HepG2 (cell line): ENCODE measurements around the gene L3MBTL4. TPM values are rescaled to one million over a fixed set of nuclear protein-coding genes. Genes with fewer than 3 reads are reported as not detected.
A peak's percentile ranks its signal among the peaks of the same experiment; 100 is the strongest.

ENCODE experiments used
- ATAC-seq: fragments of 200-7000 bp; cut with Tn5 transposase; 3 replicates; pipeline ENCODE4 v1.9.1; 2020; ENCODE audit warnings: mild to moderate bottlenecking, moderate library complexity
- BruUV-seq: library from RNA; stranded (reverse); fragments of 400-500 nt; replicated peaks from 2 replicates; lab custom pipeline; 2021; lab: Mats Ljungman, UMichigan
- CTCF ChIA-PET: fragments of 300-600 bp; formaldehyde crosslinking; extraction: SDS; loops from one replicate; lab custom pipeline; 2021; ENCODE audit warnings: low total read pairs, inconsistent platforms, low intra/inter-chr PET ratio; lab: Yijun Ruan, JAX
- POLR2A ChIA-PET: fragments of 350-600 bp; sonication (Branson Sonifier 250); formaldehyde crosslinking; loops from one replicate; lab custom pipeline; 2020; ENCODE audit warnings: antibody characterized with exemption, inconsistent platforms; lab: Yijun Ruan, JAX
- DNase-seq: peaks from one replicate; pipeline ENCODE4 v3.0.0-alpha.2; 2015; ENCODE audit warnings: low spot score
- FAIRE-seq: peaks from 3 replicates; lab custom pipeline; 2011; peaks lifted over from hg19 to GRCh38; lab: Jason Lieb, UNC
- H2AFZ ChIP-seq: one replicate; pipeline ENCODE4 v1.6.1; 2011; ENCODE audit warnings: low read length, inconsistent platforms
- H3K27ac ChIP-seq: fragments of 300-600 bp; 3 replicates; pipeline ENCODE4 v1.8.0; 2011; ENCODE audit warnings: mixed run types, mild to moderate bottlenecking, mixed read lengths, low read length, inconsistent platforms; ENCODE audit not compliant: insufficient read depth; ENCODE audit errors: extremely low read length
- H3K27me3 ChIP-seq, 2 experiments: fragments of 200-600 bp in 1 of 2; 2 replicates in 1 of 2; 3 replicates in 1 of 2; pipeline versions ENCODE4 v1.6.0 to v1.8.0; 2011; ENCODE audit warnings: low read length in 2 of 2, mild to moderate bottlenecking in 2 of 2, moderate library complexity in 2 of 2, inconsistent platforms in 1 of 2; ENCODE audit not compliant: insufficient read depth in 2 of 2, control insufficient read depth in 1 of 2
- H3K36me3 ChIP-seq, 2 experiments: fragments of 200-600 bp in 1 of 2; replicated peaks in 1 of 2; 2 replicates in 1 of 2; 3 replicates in 1 of 2; pipeline versions ENCODE4 v1.5.1 to v1.8.0; 2011; ENCODE audit warnings: low read length in 2 of 2, inconsistent platforms in 1 of 2; ENCODE audit not compliant: insufficient read depth in 2 of 2, control insufficient read depth in 1 of 2
- H3K4me1 ChIP-seq: 2 replicates; pipeline ENCODE4 v1.5.1; 2012; ENCODE audit warnings: low read length, inconsistent platforms; ENCODE audit not compliant: insufficient read depth
- H3K4me2 ChIP-seq: 2 replicates; pipeline ENCODE4 v1.6.0; 2011; ENCODE audit warnings: low read depth, low read length, inconsistent platforms
- H3K4me3 ChIP-seq, 3 experiments: fragments of 200-600 bp in 1 of 3; sonication (generic), shearing (Covaris generic) in 1 of 3; replicated peaks in 1 of 3; 2 replicates each; pipeline ENCODE4 v1.5.1; 2011 to 2016; ENCODE audit warnings: low read length in 3 of 3, inconsistent platforms in 2 of 3, low read depth in 2 of 3, mild to moderate bottlenecking in 2 of 3, control low read depth in 1 of 3, mixed read lengths in 1 of 3; ENCODE audit not compliant: insufficient read depth in 1 of 3
- H3K79me2 ChIP-seq: one replicate; pipeline ENCODE4 v1.6.1; 2011; ENCODE audit warnings: low read length, inconsistent platforms; ENCODE audit not compliant: insufficient read depth
- H3K9ac ChIP-seq: 2 replicates; pipeline ENCODE4 v1.6.0; 2011; ENCODE audit warnings: mild to moderate bottlenecking, low read depth, low read length, inconsistent platforms; ENCODE audit not compliant: insufficient read depth
- H3K9me3 ChIP-seq: 2 replicates; pipeline ENCODE4 v1.5.1; 2012; ENCODE audit warnings: mild to moderate bottlenecking, low read length
- H4K20me1 ChIP-seq: 2 replicates; pipeline ENCODE4 v1.6.0; 2011; ENCODE audit warnings: inconsistent platforms, mild to moderate bottlenecking, low read length, moderate library complexity; ENCODE audit not compliant: insufficient read depth
- BCL6 ChIP-seq: IDR thresholded peaks from 2 replicates; pipeline ENCODE4 v1.6.1; 2016; ENCODE audit warnings: missing genetic modification reagents, missing compliant biosample characterization
- DDIT3 ChIP-seq: sonication (generic); formaldehyde crosslinking; IDR thresholded peaks from 2 replicates; pipeline ENCODE4 v1.4.0; 2020; ENCODE audit warnings: mild to moderate bottlenecking, missing genetic modification reagents
- NCOA5 ChIP-seq: sonication (generic); formaldehyde crosslinking; IDR thresholded peaks from 2 replicates; pipeline ENCODE4 v1.4.0; 2020; ENCODE audit warnings: missing genetic modification reagents
- PATZ1 ChIP-seq: sonication (generic); formaldehyde crosslinking; IDR thresholded peaks from 2 replicates; pipeline ENCODE4 v1.4.0; 2020; ENCODE audit warnings: missing genetic modification reagents
- PRDM15 ChIP-seq: sonication (generic); formaldehyde crosslinking; IDR thresholded peaks from 2 replicates; pipeline ENCODE4 v1.4.0; 2020; ENCODE audit warnings: missing genetic modification reagents
- SP2 ChIP-seq: sonication (generic); formaldehyde crosslinking; IDR thresholded peaks from 2 replicates; pipeline ENCODE4 v1.5.1; 2020; ENCODE audit warnings: mild to moderate bottlenecking, missing genetic modification reagents
- ZNF549 ChIP-seq: sonication (generic); formaldehyde crosslinking; IDR thresholded peaks from 2 replicates; pipeline ENCODE4 v1.5.0; 2020; ENCODE audit warnings: missing genetic modification reagents
- WGBS: methylation state at CpG from one replicate; pipeline ENCODE4 v1.1.6; 2017; ENCODE audit warnings: low lambda C conversion rate; 5-methylcytosine and 5-hydroxymethylcytosine counted together
- in situ Hi-C: cut with HindIII; loops from 2 replicates; pipeline ENCODE4 v1.10.0; 2017; ENCODE audit warnings: low pct_unique_long_range_greater_than_20kb; ENCODE audit not compliant: extremely low pct_ligation_motif_present
- intact Hi-C: fragments of 100-400 bp; cut with micrococcal nuclease; formaldehyde crosslinking; loops from one replicate; pipeline ENCODE4 v1.10.0; 2022; ENCODE audit not compliant: unreplicated experiment
- polyA plus RNA-seq, 8 experiments: library from polyadenylated mRNA; depleted of rRNA in 3 of 8; stranded (reverse) in 7 of 8; unstranded in 1 of 8; fragments of >200 nt; fragmentation: Illumina TruSeq in 4 of 8; extraction: Trizol in 4 of 8; gene quantifications; 2 replicates each; pipeline versions ENCODE4 v1.2.1 to v1.2.3, GENCODE V29; 2011 to 2016; ENCODE audit warnings: low read depth in 4 of 8, missing spikeins in 1 of 8, mixed read lengths in 1 of 8; ENCODE audit not compliant: insufficient read depth in 1 of 8
- total RNA-seq, 5 experiments: library from RNA; depleted of rRNA; stranded (reverse); fragments of >200 nt; fragmentation: Illumina TruSeq; extraction: Trizol; gene quantifications; 2 replicates each; pipeline ENCODE4 v1.2.3, GENCODE V29; 2016; ENCODE audit warnings: low read depth in 1 of 5

L3MBTL4 gene
- total and polyA plus RNA-seq, 2 of the 13 experiments (the other 11 are each of a cell fraction or from before 2014, with no cell fraction given): 10.8 to 13.3 TPM

- H3K9ac ChIP-seq: no peak overlapping the region
- WGBS: 99% methylated on average over 4 of the region's 5 CpGs
- no peaks in the 10 kb centered on the region for H3K27me3 ChIP-seq
- no peak overlapping the region for H3K4me3 ChIP-seq
- ChIA-PET POLR2A (no interaction called here), CTCF (no interaction called here)
- ATAC-seq (no peak), DNase-seq (no peak), FAIRE-seq (no peak)
- H3K36me3 ChIP-seq: no peaks in the 10 kb centered on the region; a peak in 3 of 5 replicates
- no TSS peak for BruUV-seq
- no peaks in the 10 kb centered on the region for H3K79me2 ChIP-seq
- TF ChIP-seq PATZ1: no peak
- TF ChIP-seq NCOA5 (CRISPR knock-in tag): no peak
- intact Hi-C loops: no loop called here
- H3K9me3 ChIP-seq: no peaks in the 10 kb centered on the region
- in situ Hi-C loops: no loop called here
- no peak overlapping the region for H3K27ac ChIP-seq
- no peak overlapping the region for H3K4me2 ChIP-seq
- H3K4me1 ChIP-seq: peaks cover 27% of the 10 kb centered on the region
- no peak overlapping the region for H2AFZ ChIP-seq
- H4K20me1 ChIP-seq: no peaks in the 10 kb centered on the region
Observed at GRCh38 chr18:6017171-6017570, 397.5 kb downstream of the L3MBTL4 start.

- no TSS peak for BruUV-seq
- Histone ChIP-seq H3K9ac (no peak overlapping the region), H3K9me3 (no peaks in the 10 kb centered on the region), H2AFZ (no peak overlapping the region), H3K79me2 (no peaks in the 10 kb centered on the region), H4K20me1 (no peaks in the 10 kb centered on the region), H3K4me2 (no peak overlapping the region), H3K27ac (no peak overlapping the region), H3K27me3 (no peaks in the 10 kb centered on the region), H3K4me1 (peaks cover 36% of the 10 kb centered on the region), H3K36me3 (no peaks in the 10 kb centered on the region; a peak in 3 of 5 replicates), H3K4me3 (no peak overlapping the region)
- in situ Hi-C loops: no loop called here
- DNase-seq (peak; percentile 22), ATAC-seq (peak; percentile 29; the same call in 1 of the 3 replicates), FAIRE-seq (peak; percentile 47)
- ChIA-PET POLR2A (no interaction called here), CTCF (no interaction called here)
- 84% methylated on average over 5 of the region's 5 CpGs for WGBS
- intact Hi-C loops: no loop called here
- TF ChIP-seq SP2 (no peak), BCL6 (CRISPR knock-in tag) (peak; percentile 82), PRDM15 (no peak), DDIT3 (CRISPR knock-in tag) (no peak), ZNF549 (no peak)
Observed at GRCh38 chr18:6015364-6015763, 399.3 kb downstream of the L3MBTL4 start.
